AG04449 (cell line): ENCODE measurements around the gene HIVEP3.

Experiments
- CTCF ChIA-PET: fragments of 350-600 bp; formaldehyde crosslinking; extraction: SDS; loops from one replicate; lab custom pipeline; 2021; ENCODE audit warnings: antibody characterized with exemption; lab: Yijun Ruan, JAX
- POLR2A ChIA-PET: fragments of 400-600, 350-600 bp; formaldehyde crosslinking; extraction: SDS; loops from one replicate; lab custom pipeline; 2020; ENCODE audit warnings: antibody characterized with exemption, inconsistent platforms; lab: Yijun Ruan, JAX
- DNase-seq: peaks from one replicate; pipeline ENCODE4 v3.0.0-alpha.2; 2010; ENCODE audit warnings: low read depth, low spot score
- H3K4me3 ChIP-seq: 2 replicates; pipeline ENCODE4 v1.5.1; 2011; ENCODE audit warnings: low read depth, mild to moderate bottlenecking, control low read depth, low read length
- CTCF ChIP-seq: IDR thresholded peaks from one replicate; pipeline ENCODE4 v1.5.1; 2011; ENCODE audit warnings: mild to moderate bottlenecking, moderate library complexity, low read length, control low read depth, inconsistent platforms; ENCODE audit not compliant: insufficient read depth; ENCODE audit errors: missing control alignments

HIVEP3 gene

GRCh38 chr1:41882068-41882477 is 36.6 kb downstream of the HIVEP3 start:
- no peak for DNase-seq
- no peak overlapping the region for H3K4me3 ChIP-seq
- TF ChIP-seq CTCF, result no peak
- ChIA-PET CTCF (no interaction called here), POLR2A (no interaction called here)

- no peak for TF ChIP-seq CTCF
- ChIA-PET POLR2A (no interaction called here), CTCF (no interaction called here)
- H3K4me3 ChIP-seq, result no peak overlapping the region
- no peak for DNase-seq
Measured at GRCh38 chr1:41880950-41881885, 37.5 kb downstream of the HIVEP3 start.

- DNase-seq, result no peak
- H3K4me3 ChIP-seq, result no peak overlapping the region
- ChIA-PET CTCF (interaction anchor here (0.5 to 1.3 kb wide), 2 partner anchors 21 to 348 kb away, joined by 3 read pairs; no protein-coding TSS in a partner anchor), POLR2A (no interaction called here)
- TF ChIP-seq CTCF, result no peak
Measured at GRCh38 chr1:41880261-41880660, 38.5 kb downstream of the HIVEP3 start.

- CTCF ChIA-PET, result interaction anchor here (0.5 to 1.3 kb wide), 2 partner anchors 22 to 349 kb away, joined by 3 read pairs; no protein-coding TSS in a partner anchor
- no peak overlapping the region for H3K4me3 ChIP-seq
- DNase-seq, result no peak
- POLR2A ChIA-PET, result no interaction called here
- no peak for TF ChIP-seq CTCF
Measured at GRCh38 chr1:41879617-41880016, 39.1 kb downstream of the HIVEP3 start.

- CTCF ChIA-PET, result no interaction called here
Measured at GRCh38 chr1:41878911-41879310, 39.8 kb downstream of the HIVEP3 start.

More at GRCh38 chr1:41878911-41879310, 39.8 kb downstream of the HIVEP3 start:
- H3K4me3 ChIP-seq, result no peak overlapping the region
- POLR2A ChIA-PET, result no interaction called here
- no peak for DNase-seq
- no peak for TF ChIP-seq CTCF
